HG03558 (cell line): Measurements from ENCODE around the gene TSPAN5.

Experiments used
- ATAC-seq: cut with Tn5 transposase; IDR thresholded peaks from one replicate; pipeline ENCODE4 v1.9.1; 2021; ENCODE audit warnings: moderate number of reproducible peaks; ENCODE audit not compliant: unreplicated experiment; ENCODE audit errors: extremely low read depth

Gene TSPAN5

GRCh38 chr4:98603683-98604521 is 54.5 kb downstream of the TSPAN5 start:
- ATAC-seq = no peak

GRCh38 chr4:98602270-98602669 is 56.1 kb downstream of the TSPAN5 start:
- peak; percentile 42 for ATAC-seq

GRCh38 chr4:98601708-98602107 is 56.7 kb downstream of the TSPAN5 start:
- ATAC-seq = peak; percentile 63

- no peak for ATAC-seq
Observed at GRCh38 chr4:98599617-98600205, 58.7 kb downstream of the TSPAN5 start.

- no peak for ATAC-seq
Observed at GRCh38 chr4:98586962-98587354, 71.5 kb downstream of the TSPAN5 start.

GRCh38 chr4:98586291-98586961 is 72.0 kb downstream of the TSPAN5 start:
- ATAC-seq = no peak

- ATAC-seq = no peak
Observed at GRCh38 chr4:98585596-98585995, 72.8 kb downstream of the TSPAN5 start.

GRCh38 chr4:98584265-98584664 is 74.1 kb downstream of the TSPAN5 start:
- no peak for ATAC-seq

- ATAC-seq = no peak
Observed at GRCh38 chr4:98583265-98583664, 75.1 kb downstream of the TSPAN5 start.

GRCh38 chr4:98581126-98581525 is 77.3 kb downstream of the TSPAN5 start:
- no peak for ATAC-seq

- no peak for ATAC-seq
Observed at GRCh38 chr4:98577956-98578355, 80.5 kb downstream of the TSPAN5 start.

GRCh38 chr4:98574816-98575215 is 83.6 kb downstream of the TSPAN5 start:
- no peak for ATAC-seq

GRCh38 chr4:98573791-98574190 is 84.6 kb downstream of the TSPAN5 start:
- ATAC-seq = no peak

- ATAC-seq = no peak
Observed at GRCh38 chr4:98572697-98573096, 85.7 kb downstream of the TSPAN5 start.

GRCh38 chr4:98571161-98571786 is 87.1 kb downstream of the TSPAN5 start:
- ATAC-seq = no peak

- no peak for ATAC-seq
Observed at GRCh38 chr4:98570151-98570797, 88.1 kb downstream of the TSPAN5 start.

GRCh38 chr4:98568941-98569663 is 89.3 kb downstream of the TSPAN5 start:
- ATAC-seq = no peak

- ATAC-seq = no peak
Observed at GRCh38 chr4:98567611-98568010, 90.8 kb downstream of the TSPAN5 start.

- no peak for ATAC-seq
Observed at GRCh38 chr4:98566361-98567008, 91.9 kb downstream of the TSPAN5 start.
